Stimulated activated CD4-positive, alpha-beta T cell treated with anti-CD3 and anti-CD28 coated beads, Interleukin-4, amount 100 ng/mL, for 4 hours (primary cell): ENCODE results near the gene NAB2.

ENCODE experiments used
- DNase-seq, 2 experiments: peaks; one replicate each; pipeline ENCODE4 v3.0.0-alpha.2; 2020

The NAB2 gene

GRCh38 chr12:57138526-57139272, 49.8 kb downstream of the NAB2 start:
- no peak for DNase-seq

- DNase-seq = no peak
Measured at GRCh38 chr12:57139796-57140649, 51.1 kb downstream of the NAB2 start.

- no peak for DNase-seq
Measured at GRCh38 chr12:57141249-57141648, 52.3 kb downstream of the NAB2 start.

GRCh38 chr12:57142121-57142520, 53.2 kb downstream of the NAB2 start:
- DNase-seq = no peak

- no peak for DNase-seq
Measured at GRCh38 chr12:57142727-57143126, 53.8 kb downstream of the NAB2 start.

GRCh38 chr12:57143454-57143853, 54.5 kb downstream of the NAB2 start:
- no peak for DNase-seq
